ENCODE results near the gene HAUS7.

DNA sequence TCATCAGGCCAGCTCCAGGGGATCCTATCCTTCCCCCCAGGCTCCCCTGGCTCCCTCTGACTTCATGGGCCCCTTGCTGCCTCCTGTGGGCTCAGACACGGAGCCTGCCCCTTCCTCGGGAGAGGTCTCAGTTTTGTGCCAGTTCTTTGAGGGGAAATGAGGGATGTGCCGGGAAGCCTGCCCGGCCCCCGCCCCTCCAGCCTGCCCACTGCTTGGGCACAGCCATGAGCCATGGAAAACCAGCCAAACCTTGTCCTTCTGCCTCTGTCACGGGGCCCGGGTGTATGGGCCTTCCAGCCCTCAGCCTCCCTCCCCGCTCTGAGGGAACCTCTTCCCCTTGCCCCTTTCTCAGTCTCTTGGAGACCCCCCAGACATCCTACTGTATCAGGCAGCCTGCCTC is 31.2 kb upstream of the HAUS7 start:
- TF ChIP-seq, protein P1, sequence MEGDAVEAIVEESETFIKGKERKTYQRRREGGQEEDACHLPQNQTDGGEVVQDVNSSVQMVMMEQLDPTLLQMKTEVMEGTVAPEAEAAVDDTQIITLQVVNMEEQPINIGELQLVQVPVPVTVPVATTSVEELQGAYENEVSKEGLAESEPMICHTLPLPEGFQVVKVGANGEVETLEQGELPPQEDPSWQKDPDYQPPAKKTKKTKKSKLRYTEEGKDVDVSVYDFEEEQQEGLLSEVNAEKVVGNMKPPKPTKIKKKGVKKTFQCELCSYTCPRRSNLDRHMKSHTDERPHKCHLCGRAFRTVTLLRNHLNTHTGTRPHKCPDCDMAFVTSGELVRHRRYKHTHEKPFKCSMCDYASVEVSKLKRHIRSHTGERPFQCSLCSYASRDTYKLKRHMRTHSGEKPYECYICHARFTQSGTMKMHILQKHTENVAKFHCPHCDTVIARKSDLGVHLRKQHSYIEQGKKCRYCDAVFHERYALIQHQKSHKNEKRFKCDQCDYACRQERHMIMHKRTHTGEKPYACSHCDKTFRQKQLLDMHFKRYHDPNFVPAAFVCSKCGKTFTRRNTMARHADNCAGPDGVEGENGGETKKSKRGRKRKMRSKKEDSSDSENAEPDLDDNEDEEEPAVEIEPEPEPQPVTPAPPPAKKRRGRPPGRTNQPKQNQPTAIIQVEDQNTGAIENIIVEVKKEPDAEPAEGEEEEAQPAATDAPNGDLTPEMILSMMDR (IDR thresholded peaks at IDR 0.05): no peak
- TF ChIP-seq EZH2phosphoT487 (IDR thresholded peaks at IDR 0.05) (no peak), EZH2 (IDR thresholded peaks at IDR 0.05) (no peak)
